SK-N-SH treated with all-trans-retinoic acid at 6 μM for 48 hours (cell line): Measurements from ENCODE around the gene PARD3.

ENCODE experiments used
- PATZ1 ChIP-seq: fragments of 250-450 bp; sonication (Bioruptor Pico); IDR thresholded peaks from 2 replicates; pipeline ENCODE4 v1.8.0; 2020; ENCODE audit warnings: mild to moderate bottlenecking, moderate library complexity, borderline replicate concordance
- ZC3H10 ChIP-seq: fragments of 250-450 bp; sonication (Bioruptor Pico); IDR thresholded peaks from 2 replicates; pipeline ENCODE4 v1.5.1; 2021; ENCODE audit warnings: mild to moderate bottlenecking, moderate library complexity
- ZFP30 ChIP-seq: fragments of 450-650 bp; formaldehyde crosslinking; IDR thresholded peaks from 2 replicates; pipeline ENCODE4 v1.5.0; 2022; ENCODE audit warnings: mild to moderate bottlenecking, moderate library complexity
- ZNF70 ChIP-seq: fragments of 450-650 bp; formaldehyde crosslinking; IDR thresholded peaks from 2 replicates; pipeline ENCODE4 v1.5.0; 2020; ENCODE audit warnings: mild to moderate bottlenecking, moderate library complexity
- ZNF8 ChIP-seq: fragments of 450-650 bp; formaldehyde crosslinking; IDR thresholded peaks from 2 replicates; pipeline ENCODE4 v1.5.0; 2020; ENCODE audit warnings: mild to moderate bottlenecking, moderate library complexity
- TF ChIP-seq, protein P1 (sequence below): fragments of 250-450 bp; sonication (Bioruptor Pico); IDR thresholded peaks from 2 replicates; pipeline ENCODE4 v1.8.0; 2021; ENCODE audit warnings: low read depth, mild to moderate bottlenecking, moderate library complexity, borderline replicate concordance
- TF ChIP-seq, protein P2 (sequence below): fragments of 250-450 bp; sonication (Bioruptor Pico); IDR thresholded peaks from 2 replicates; pipeline ENCODE4 v1.5.1; 2020; ENCODE audit warnings: low read depth, mild to moderate bottlenecking, moderate library complexity

DNA sequence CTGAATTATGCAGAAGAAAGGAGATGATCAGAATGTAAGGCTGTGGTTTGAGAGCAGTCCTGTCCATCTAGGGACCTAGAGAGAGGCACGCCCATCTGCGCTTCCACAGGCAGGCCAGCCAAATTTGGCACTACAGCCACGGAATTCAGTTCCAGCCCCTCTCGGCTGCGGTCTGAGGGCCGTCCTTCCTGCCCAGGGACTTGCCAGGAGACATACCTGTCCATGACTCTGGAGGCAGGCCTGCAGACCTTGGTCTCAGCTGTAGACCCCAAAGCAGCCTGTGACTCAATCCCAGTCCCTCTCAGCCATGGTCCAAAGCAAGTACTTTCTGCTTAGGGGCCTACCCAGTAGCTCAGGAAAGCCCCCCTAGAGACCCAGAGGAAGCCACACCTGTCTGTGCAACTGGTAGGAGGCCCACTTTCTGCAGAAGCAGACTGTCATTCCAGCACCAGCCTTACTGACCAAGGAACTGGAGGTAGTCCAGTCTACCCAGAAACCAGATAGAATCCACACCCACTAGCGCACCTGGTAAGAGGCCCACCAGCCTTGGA, 720.9 kb downstream of the PARD3 start:
- TF ChIP-seq PATZ1: no peak
- TF ChIP-seq ZNF8 (CRISPR knock-in tag): no peak
- TF ChIP-seq ZFP30: no peak
- TF ChIP-seq, protein P1, sequence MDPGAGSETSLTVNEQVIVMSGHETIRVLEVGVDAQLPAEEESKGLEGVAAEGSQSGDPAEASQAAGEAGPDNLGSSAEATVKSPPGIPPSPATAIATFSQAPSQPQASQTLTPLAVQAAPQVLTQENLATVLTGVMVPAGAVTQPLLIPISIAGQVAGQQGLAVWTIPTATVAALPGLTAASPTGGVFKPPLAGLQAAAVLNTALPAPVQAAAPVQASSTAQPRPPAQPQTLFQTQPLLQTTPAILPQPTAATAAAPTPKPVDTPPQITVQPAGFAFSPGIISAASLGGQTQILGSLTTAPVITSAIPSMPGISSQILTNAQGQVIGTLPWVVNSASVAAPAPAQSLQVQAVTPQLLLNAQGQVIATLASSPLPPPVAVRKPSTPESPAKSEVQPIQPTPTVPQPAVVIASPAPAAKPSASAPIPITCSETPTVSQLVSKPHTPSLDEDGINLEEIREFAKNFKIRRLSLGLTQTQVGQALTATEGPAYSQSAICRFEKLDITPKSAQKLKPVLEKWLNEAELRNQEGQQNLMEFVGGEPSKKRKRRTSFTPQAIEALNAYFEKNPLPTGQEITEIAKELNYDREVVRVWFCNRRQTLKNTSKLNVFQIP (CRISPR knock-in tag): no peak
- TF ChIP-seq, protein P2, sequence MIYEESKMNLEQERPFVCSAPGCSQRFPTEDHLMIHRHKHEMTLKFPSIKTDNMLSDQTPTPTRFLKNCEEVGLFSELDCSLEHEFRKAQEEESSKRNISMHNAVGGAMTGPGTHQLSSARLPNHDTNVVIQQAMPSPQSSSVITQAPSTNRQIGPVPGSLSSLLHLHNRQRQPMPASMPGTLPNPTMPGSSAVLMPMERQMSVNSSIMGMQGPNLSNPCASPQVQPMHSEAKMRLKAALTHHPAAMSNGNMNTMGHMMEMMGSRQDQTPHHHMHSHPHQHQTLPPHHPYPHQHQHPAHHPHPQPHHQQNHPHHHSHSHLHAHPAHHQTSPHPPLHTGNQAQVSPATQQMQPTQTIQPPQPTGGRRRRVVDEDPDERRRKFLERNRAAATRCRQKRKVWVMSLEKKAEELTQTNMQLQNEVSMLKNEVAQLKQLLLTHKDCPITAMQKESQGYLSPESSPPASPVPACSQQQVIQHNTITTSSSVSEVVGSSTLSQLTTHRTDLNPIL: no peak
- no peak for TF ChIP-seq ZNF70 (CRISPR knock-in tag)
- TF ChIP-seq ZC3H10 (CRISPR knock-in tag): no peak
